PC-9 (cell line): ENCODE data around the gene CCL24. TPM values are rescaled to one million over a fixed set of nuclear protein-coding genes. Genes with fewer than 3 reads are reported as not detected.
"Not testable (repeated sequence)": the region's sequence is repeated elsewhere in the genome, so short reads cannot be mapped to it uniquely, and the experiment has no call there.

Experiments
- BruUV-seq: library from RNA; stranded (reverse); fragments of 400-500 nt; replicated peaks from 2 replicates; lab custom pipeline; 2021; lab: Mats Ljungman, UMichigan
- CTCF ChIA-PET: fragments of 300-600 bp; sonication (Branson Sonifier 250); formaldehyde crosslinking; loops from one replicate; lab custom pipeline; 2022; ENCODE audit warnings: antibody characterized with exemption; lab: Charles Lee
- POLR2A ChIA-PET: fragments of 300-600 bp; sonication (Branson Sonifier 250); formaldehyde crosslinking; loops from one replicate; lab custom pipeline; 2022; ENCODE audit warnings: antibody characterized with exemption; ENCODE audit not compliant: unreplicated experiment; lab: Charles Lee
- DNase-seq, 2 experiments: peaks; one replicate each; pipeline versions ENCODE4 v3.0.0 to v3.0.0-alpha.2; 2015 to 2022; ENCODE audit warnings: mixed read lengths in 1 of 2
- H2AFZ ChIP-seq: fragments of 200-600 bp; sonication (generic); 2 replicates; pipeline ENCODE4 v1.8.1; 2017; ENCODE audit warnings: antibody characterized with exemption
- H3F3A ChIP-seq: fragments of 200-600 bp; sonication (generic); 2 replicates; pipeline ENCODE4 v1.8.1; 2017; ENCODE audit warnings: antibody characterized with exemption, mild to moderate bottlenecking, low read depth; ENCODE audit not compliant: insufficient read depth
- H3K27ac ChIP-seq: fragments of 200-600 bp; sonication (generic); 2 replicates; pipeline ENCODE4 v1.6.1; 2016; ENCODE audit warnings: mixed run types
- H3K27me3 ChIP-seq: fragments of 200-600 bp; sonication (generic); 2 replicates; pipeline ENCODE4 v1.6.1; 2016; ENCODE audit warnings: low read depth, mixed run types; ENCODE audit not compliant: insufficient read depth
- H3K36me3 ChIP-seq: fragments of 200-600 bp; sonication (generic); 2 replicates; pipeline ENCODE4 v1.6.1; 2016; ENCODE audit warnings: low read depth, mixed run types
- H3K4me1 ChIP-seq: fragments of 200-600 bp; sonication (generic); replicated peaks from 2 replicates; pipeline ENCODE4 v1.6.1; 2016; ENCODE audit warnings: mixed run types; ENCODE audit not compliant: insufficient read depth
- H3K4me2 ChIP-seq: fragments of 200-600 bp; sonication (generic); 2 replicates; pipeline ENCODE4 v1.6.1; 2017; ENCODE audit warnings: mixed run types
- H3K4me3 ChIP-seq: fragments of 200-600 bp; sonication (generic); 2 replicates; pipeline ENCODE4 v1.6.1; 2016; ENCODE audit warnings: mixed run types
- H3K79me2 ChIP-seq: fragments of 200-600 bp; sonication (generic); 2 replicates; pipeline ENCODE4 v1.6.1; 2017; ENCODE audit warnings: low read depth, mixed run types
- H3K9me2 ChIP-seq: fragments of 200-600 bp; sonication (generic); 2 replicates; pipeline ENCODE4 v1.8.1; 2017; ENCODE audit warnings: mild to moderate bottlenecking; ENCODE audit not compliant: insufficient read depth
- H3K9me3 ChIP-seq: fragments of 200-600 bp; sonication (generic); 2 replicates; pipeline ENCODE4 v1.8.1; 2016; ENCODE audit warnings: low read depth; ENCODE audit not compliant: insufficient read depth
- H4K20me1 ChIP-seq: fragments of 200-600 bp; sonication (generic); 2 replicates; pipeline ENCODE4 v1.8.1; 2017; ENCODE audit not compliant: insufficient read depth
- CTCF ChIP-seq: fragments of 200-600 bp; sonication (generic); conservative IDR thresholded peaks from 2 replicates; pipeline ENCODE4 v1.6.1; 2017; ENCODE audit warnings: mixed run types, antibody characterized with exemption, mild to moderate bottlenecking, moderate library complexity
- EZH2 ChIP-seq: fragments of 200-600 bp; sonication (generic); IDR thresholded peaks from 2 replicates; pipeline ENCODE4 v1.8.0; 2017; ENCODE audit warnings: antibody characterized with exemption, low read depth
- intact Hi-C: fragments of 100-400 bp; cut with micrococcal nuclease; formaldehyde crosslinking; loops from one replicate; pipeline ENCODE4 v1.10.0; 2022; ENCODE audit not compliant: unreplicated experiment
- total RNA-seq: library from RNA; stranded (reverse); gene quantifications from 2 replicates; pipeline ENCODE4 v1.2.3, GENCODE V29; 2021

The CCL24 gene
- total RNA-seq, 1 experiment from 2014 or later = not detected

- H4K20me1 ChIP-seq = no peaks in the 10 kb centered on the region
- no peak overlapping the region for H3K4me3 ChIP-seq
- no peaks in the 10 kb centered on the region; the same call in 1 of the 2 replicates for H3F3A ChIP-seq
- no peak overlapping the region for H3K27ac ChIP-seq
- no peaks in the 10 kb centered on the region for H3K9me3 ChIP-seq
- intact Hi-C loops = no loop called here
- no peaks in the 10 kb centered on the region for H3K4me1 ChIP-seq
- H3K36me3 ChIP-seq = no peaks in the 10 kb centered on the region
- no peak overlapping the region for H3K4me2 ChIP-seq
- no TSS peak for BruUV-seq
- no peak overlapping the region for H2AFZ ChIP-seq
- DNase-seq = no peak
- H3K27me3 ChIP-seq = no peaks in the 10 kb centered on the region
- no peaks in the 10 kb centered on the region for H3K9me2 ChIP-seq
- ChIA-PET CTCF (no interaction called here), POLR2A (no interaction called here)
- no peaks in the 10 kb centered on the region for H3K79me2 ChIP-seq
- no peak for TF ChIP-seq EZH2
- no peak for TF ChIP-seq CTCF
Observed at GRCh38 chr7:75835688-75836285, 22.2 kb upstream of the CCL24 start.

- H3K4me1 ChIP-seq, H3F3A ChIP-seq, BruUV-seq, H3K36me3 ChIP-seq, CTCF ChIA-PET, H3K9me2 ChIP-seq, H2AFZ ChIP-seq, H3K4me3 ChIP-seq, H3K4me2 ChIP-seq, DNase-seq, H3K9me3 ChIP-seq, H3K27ac ChIP-seq, H4K20me1 ChIP-seq, H3K27me3 ChIP-seq, POLR2A ChIA-PET, intact Hi-C loops, H3K79me2 ChIP-seq: not testable (repeated sequence)
Observed at GRCh38 chr7:75833662-75834061, 20.1 kb upstream of the CCL24 start.

GRCh38 chr7:75830978-75831377 lies 17.4 kb upstream of the CCL24 start:
- Histone ChIP-seq H4K20me1 (no peaks in the 10 kb centered on the region), H3K9me2 (no peaks in the 10 kb centered on the region), H3K9me3 (no peaks in the 10 kb centered on the region), H3K4me1 (peaks cover 6% of the 10 kb centered on the region; the same call in 1 of the 2 replicates), H3F3A (no peaks in the 10 kb centered on the region), H3K27me3 (no peaks in the 10 kb centered on the region), H3K4me2 (no peak overlapping the region), H3K36me3 (no peaks in the 10 kb centered on the region), H3K4me3 (no peak overlapping the region), H2AFZ (no peak overlapping the region), H3K79me2 (no peaks in the 10 kb centered on the region), H3K27ac (no peak overlapping the region)
- intact Hi-C loops = no loop called here
- ChIA-PET CTCF (no interaction called here), POLR2A (interaction anchor here (0.7 kb wide), 1 partner anchor 75 kb away, joined by 6 read pairs; no protein-coding TSS in a partner anchor)
- no TSS peak for BruUV-seq
- TF ChIP-seq EZH2 (no peak), CTCF (no peak)
- DNase-seq = no peak

- BruUV-seq, H3K79me2 ChIP-seq, H3K4me1 ChIP-seq, H3K4me3 ChIP-seq, H3K9me3 ChIP-seq, CTCF ChIA-PET, H3K9me2 ChIP-seq, H3K4me2 ChIP-seq, H3K36me3 ChIP-seq, H2AFZ ChIP-seq, H4K20me1 ChIP-seq, H3K27ac ChIP-seq, intact Hi-C loops, H3F3A ChIP-seq, H3K27me3 ChIP-seq: not testable (repeated sequence)
- DNase-seq = peak; percentile 76 to 81
- POLR2A ChIA-PET = interaction anchor here (0.7 kb wide), 1 partner anchor 13 kb away, joined by 8 read pairs; no protein-coding TSS in a partner anchor
Observed at GRCh38 chr7:75829656-75830055, 16.1 kb upstream of the CCL24 start.
